Neuronal stem cell (in vitro differentiated cells): ENCODE measurements around the gene SRSF7.
"Not testable (repeated sequence)": the region's sequence is repeated elsewhere in the genome, so short reads cannot be mapped to it uniquely, and the experiment has no call there.

Source experiments
- DNase-seq: peaks from one replicate; pipeline ENCODE4 v3.0.0-alpha.2; 2013; ENCODE audit warnings: low spot score
- H2AFZ ChIP-seq: one replicate; pipeline ENCODE4 v1.6.1; 2013; ENCODE audit warnings: mild to moderate bottlenecking, low read length, inconsistent platforms
- H2AK5ac ChIP-seq: 2 replicates; pipeline ENCODE4 v1.6.1; 2013; ENCODE audit warnings: low read depth, mild to moderate bottlenecking, inconsistent platforms, low read length, moderate library complexity, mixed read lengths
- H2BK120ac ChIP-seq: 2 replicates; pipeline ENCODE4 v1.6.1; 2013; ENCODE audit warnings: low read depth, mild to moderate bottlenecking, inconsistent platforms, low read length, moderate library complexity, mixed read lengths
- H2BK12ac ChIP-seq: one replicate; pipeline ENCODE4 v1.6.1; 2013; ENCODE audit warnings: low read length, inconsistent platforms
- H2BK15ac ChIP-seq: 2 replicates; pipeline ENCODE4 v1.6.1; 2013; ENCODE audit warnings: mild to moderate bottlenecking, low read length, inconsistent platforms, mixed read lengths
- H2BK5ac ChIP-seq: one replicate; pipeline ENCODE4 v1.6.1; 2013; ENCODE audit warnings: inconsistent platforms, mild to moderate bottlenecking, low read length, moderate library complexity
- H3K14ac ChIP-seq: one replicate; pipeline ENCODE4 v1.6.1; 2013; ENCODE audit warnings: low read length, inconsistent platforms
- H3K18ac ChIP-seq: 2 replicates; pipeline ENCODE4 v1.6.1; 2013; ENCODE audit warnings: low read length, inconsistent platforms
- H3K23ac ChIP-seq: 2 replicates; pipeline ENCODE4 v1.6.1; 2013; ENCODE audit warnings: low read depth, mild to moderate bottlenecking, mixed read lengths, low read length, inconsistent platforms; ENCODE audit not compliant: poor library complexity
- H3K27ac ChIP-seq: replicated peaks from 3 replicates; pipeline ENCODE4 v1.5.1; 2013; ENCODE audit warnings: low read length, inconsistent platforms
- H3K27me3 ChIP-seq, 3 experiments: 2 replicates each; pipeline ENCODE4 v1.6.1; 2013; ENCODE audit warnings: low read length in 3 of 3, mild to moderate bottlenecking in 2 of 3, inconsistent platforms in 1 of 3, low read depth in 1 of 3, mixed read lengths in 1 of 3, moderate library complexity in 1 of 3; ENCODE audit not compliant: control insufficient read depth in 3 of 3, insufficient read depth in 3 of 3
- H3K36me3 ChIP-seq, 2 donors: replicated peaks in 1 of 2; 2 replicates each; pipeline ENCODE4 v1.6.1; 2013; ENCODE audit warnings: low read length in 2 of 2; ENCODE audit not compliant: control insufficient read depth in 2 of 2, insufficient read depth in 2 of 2
- H3K4ac ChIP-seq: 2 replicates; pipeline ENCODE4 v1.6.1; 2013; ENCODE audit warnings: inconsistent platforms, mild to moderate bottlenecking, low read length, moderate library complexity
- H3K4me1 ChIP-seq, 2 donors: 1 replicate in 1 of 2; 2 replicates in 1 of 2; pipeline ENCODE4 v1.6.1; 2013; ENCODE audit warnings: low read length in 2 of 2, low read depth in 1 of 2; ENCODE audit not compliant: control insufficient read depth in 2 of 2, insufficient read depth in 1 of 2
- H3K4me2 ChIP-seq: one replicate; pipeline ENCODE4 v1.6.1; 2013; ENCODE audit warnings: mild to moderate bottlenecking, low read length, inconsistent platforms; ENCODE audit not compliant: insufficient read depth, poor library complexity, severe bottlenecking
- H3K4me3 ChIP-seq, 2 donors: 2 replicates each; pipeline ENCODE4 v1.5.1; 2013; ENCODE audit warnings: low read length in 2 of 2, mild to moderate bottlenecking in 2 of 2, inconsistent platforms in 1 of 2, moderate library complexity in 1 of 2
- H3K79me1 ChIP-seq: one replicate; pipeline ENCODE4 v1.6.1; 2013; ENCODE audit warnings: low read depth, mild to moderate bottlenecking, inconsistent platforms, low read length, moderate library complexity
- H3K9ac ChIP-seq: one replicate; pipeline ENCODE4 v1.6.1; 2013; ENCODE audit warnings: mild to moderate bottlenecking, low read depth, low read length, inconsistent platforms; ENCODE audit not compliant: poor library complexity
- H3K9me3 ChIP-seq, 2 donors: replicated peaks in 1 of 2; 2 replicates each; pipeline versions ENCODE3 to v1.6.1; 2013; ENCODE audit warnings: low read length in 2 of 2, mild to moderate bottlenecking in 2 of 2, inconsistent platforms in 1 of 2, low read depth in 1 of 2, mixed read lengths in 1 of 2, moderate library complexity in 1 of 2; ENCODE audit not compliant: control insufficient read depth in 2 of 2, insufficient read depth in 1 of 2
- H4K8ac ChIP-seq: one replicate; pipeline ENCODE4 v1.6.1; 2013; ENCODE audit warnings: low read depth, mild to moderate bottlenecking, inconsistent platforms, low read length, moderate library complexity
- H4K91ac ChIP-seq: one replicate; pipeline ENCODE4 v1.6.1; 2013; ENCODE audit warnings: low read length, low read depth, mild to moderate bottlenecking, inconsistent platforms; ENCODE audit not compliant: poor library complexity
- WGBS, 2 donors: extraction: QIAGEN DNeasy Blood & Tissue Kit; methylation state at CpG; one replicate each; pipeline ENCODE4 v1.1.7; 2013; ENCODE audit warnings: missing lambda C conversion rate in 2 of 2, mixed read lengths in 1 of 2; ENCODE audit not compliant: insufficient read length in 2 of 2, insufficient replicate concordance in 1 of 2; ENCODE audit errors: extremely low coverage in 2 of 2; 5-methylcytosine and 5-hydroxymethylcytosine counted together

The SRSF7 gene

DNA sequence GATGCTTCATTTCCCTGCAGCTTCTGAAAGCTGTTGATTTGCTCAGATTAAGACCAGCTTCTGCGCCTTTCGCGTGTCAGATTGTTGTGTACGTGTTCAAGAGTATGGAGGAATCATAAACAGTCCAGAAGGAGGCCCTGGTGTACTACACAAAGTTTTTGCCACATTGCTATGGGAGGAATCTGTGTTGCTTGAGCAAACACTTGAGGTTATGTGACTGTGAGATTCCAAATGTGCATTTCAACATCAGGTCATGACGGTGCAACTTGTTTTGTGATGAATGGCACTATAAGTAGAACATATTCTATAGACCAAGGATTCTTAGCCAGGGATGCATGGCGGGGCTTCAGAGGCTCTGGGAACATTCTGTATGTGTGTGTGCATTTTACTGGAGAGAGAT lies 35.0 kb downstream of the SRSF7 start:
- H2AK5ac ChIP-seq = no peak overlapping the region
- no peak overlapping the region for H4K8ac ChIP-seq
- no peak for DNase-seq
- H3K79me1 ChIP-seq = no peaks in the 10 kb centered on the region
- H3K4ac ChIP-seq = no peak overlapping the region
- H3K27me3 ChIP-seq = no peaks in the 10 kb centered on the region
- no peak overlapping the region for H3K9ac ChIP-seq
- WGBS, 2 donors = no CpG with 5 or more reads among the region's 6 CpGs
- H3K9me3 ChIP-seq = no peaks in the 10 kb centered on the region
- H3K27ac ChIP-seq = no peak overlapping the region
- no peak overlapping the region for H2BK12ac ChIP-seq
- peaks cover 0 to 4% of the 10 kb centered on the region in 2 donors for H3K36me3 ChIP-seq
- H2BK120ac ChIP-seq = no peak overlapping the region
- no peak overlapping the region for H3K4me2 ChIP-seq
- H3K14ac ChIP-seq = no peak overlapping the region
- H3K4me3 ChIP-seq = no peak overlapping the region
- no peak overlapping the region for H2AFZ ChIP-seq
- H2BK15ac ChIP-seq = no peak overlapping the region
- H4K91ac ChIP-seq = no peak overlapping the region
- no peak overlapping the region for H3K23ac ChIP-seq
- H3K18ac ChIP-seq = no peak overlapping the region
- H3K4me1 ChIP-seq = no peaks in the 10 kb centered on the region
- H2BK5ac ChIP-seq = no peak overlapping the region

DNA sequence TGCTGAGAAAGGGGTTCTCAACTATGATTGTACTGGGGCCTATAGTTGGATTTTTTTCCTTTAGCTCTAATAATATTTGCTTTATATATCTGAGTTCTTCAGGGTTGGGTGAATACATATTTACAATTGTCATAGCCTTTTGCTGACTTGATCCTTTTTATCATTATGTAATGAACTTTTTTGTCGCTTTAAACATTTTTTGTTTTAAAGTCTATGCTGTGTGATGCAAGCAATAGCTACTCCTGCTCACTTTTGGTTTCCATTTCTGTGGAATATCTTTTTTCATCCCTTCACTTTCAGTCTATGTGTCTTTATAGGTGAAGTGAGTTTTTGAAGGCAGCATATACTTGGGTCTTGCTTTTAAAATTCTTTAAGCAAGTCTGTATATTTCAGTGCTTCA lies 36.2 kb downstream of the SRSF7 start:
- not testable (repeated sequence) for H4K91ac ChIP-seq, H3K27ac ChIP-seq, H3K27me3 ChIP-seq, H4K8ac ChIP-seq, H3K4ac ChIP-seq, H3K36me3 ChIP-seq, H2AFZ ChIP-seq, H3K14ac ChIP-seq, H3K23ac ChIP-seq, H2BK120ac ChIP-seq, H3K79me1 ChIP-seq, H2AK5ac ChIP-seq, H2BK12ac ChIP-seq, H3K9me3 ChIP-seq, H3K18ac ChIP-seq, DNase-seq, H2BK5ac ChIP-seq, H3K9ac ChIP-seq, H2BK15ac ChIP-seq, H3K4me3 ChIP-seq, H3K4me1 ChIP-seq, H3K4me2 ChIP-seq
- no CpG with 5 or more reads among the region's 1 CpG for WGBS, 2 donors

DNA sequence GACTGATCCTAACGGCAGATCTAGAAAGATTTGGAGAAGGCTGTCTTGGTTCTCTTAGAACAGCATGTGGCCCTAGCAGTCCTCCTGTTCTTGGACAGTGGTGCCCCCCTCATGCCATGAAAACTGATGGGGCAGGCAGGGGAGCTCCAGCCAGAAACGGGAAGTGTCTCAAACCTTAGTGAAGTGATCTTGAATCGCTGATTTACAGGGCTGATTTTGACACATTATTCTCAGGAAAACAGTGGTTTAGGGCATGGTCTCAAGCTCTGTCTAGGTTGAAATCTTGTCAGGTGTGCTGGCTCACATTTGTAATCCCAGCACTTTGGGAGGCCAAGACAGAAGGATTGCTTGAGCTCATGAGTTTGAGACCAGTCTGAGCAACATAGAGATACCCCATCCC lies 37.8 kb downstream of the SRSF7 start:
- H2BK5ac ChIP-seq = no peak overlapping the region
- H3K23ac ChIP-seq = no peak overlapping the region
- H3K4me2 ChIP-seq = no peak overlapping the region
- H3K27me3 ChIP-seq = no peaks in the 10 kb centered on the region
- no peak overlapping the region for H2BK12ac ChIP-seq
- no peak overlapping the region for H3K18ac ChIP-seq
- no peaks in the 10 kb centered on the region for H3K79me1 ChIP-seq
- no peak overlapping the region for H3K14ac ChIP-seq
- no peak overlapping the region for H2BK15ac ChIP-seq
- H3K4me1 ChIP-seq = peaks cover 0 to 3% of the 10 kb centered on the region in 2 donors
- H3K36me3 ChIP-seq = peaks cover 0 to 4% of the 10 kb centered on the region in 2 donors
- WGBS, 2 donors = no CpG with 5 or more reads among the region's 3 CpGs
- DNase-seq = no peak
- H2BK120ac ChIP-seq = no peak overlapping the region
- H3K9ac ChIP-seq = no peak overlapping the region
- H3K4me3 ChIP-seq = no peak overlapping the region
- no peak overlapping the region for H2AK5ac ChIP-seq
- H3K9me3 ChIP-seq = no peaks in the 10 kb centered on the region
- no peak overlapping the region for H4K8ac ChIP-seq
- no peak overlapping the region for H4K91ac ChIP-seq
- no peak overlapping the region for H3K4ac ChIP-seq
- no peak overlapping the region for H3K27ac ChIP-seq
- no peak overlapping the region for H2AFZ ChIP-seq

DNA sequence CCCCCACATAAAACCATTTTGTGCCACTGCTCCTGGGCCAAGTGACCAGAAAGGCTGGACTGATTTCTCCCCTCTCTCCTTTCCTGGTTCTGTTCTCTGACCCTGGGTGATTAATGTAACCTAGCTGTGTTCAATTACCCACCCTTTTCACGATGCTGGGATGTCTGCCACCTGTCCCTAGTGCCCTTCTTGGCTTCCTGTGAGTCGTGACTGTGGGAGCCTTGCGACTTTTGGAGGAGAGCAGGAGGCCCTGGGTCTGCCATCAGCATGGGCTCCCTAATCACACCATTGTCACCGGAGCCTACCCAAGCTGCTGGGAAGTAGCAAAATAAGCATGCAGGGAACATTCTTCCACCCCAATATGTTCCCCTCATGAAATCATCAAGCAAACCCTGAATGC lies 38.3 kb downstream of the SRSF7 start:
- Histone ChIP-seq H3K9ac (no peak overlapping the region), H3K18ac (no peak overlapping the region), H2BK120ac (no peak overlapping the region), H4K8ac (no peak overlapping the region), H3K23ac (no peak overlapping the region), H3K27me3 (no peaks in the 10 kb centered on the region), H4K91ac (no peak overlapping the region), H3K14ac (no peak overlapping the region), H3K4me2 (no peak overlapping the region), H3K36me3 (peaks cover 0 to 4% of the 10 kb centered on the region in 2 donors), H3K27ac (no peak overlapping the region), H3K79me1 (no peaks in the 10 kb centered on the region), H2AFZ (no peak overlapping the region), H2BK5ac (no peak overlapping the region), H3K4ac (no peak overlapping the region), H2BK12ac (no peak overlapping the region), H3K4me1 (peaks cover 0 to 3% of the 10 kb centered on the region in 2 donors), H3K4me3 (peak overlapping the region in 1 of 2 donors; percentile 52), H3K9me3 (no peaks in the 10 kb centered on the region), H2AK5ac (no peak overlapping the region), H2BK15ac (no peak overlapping the region)
- WGBS, 2 donors = no CpG with 5 or more reads among the region's 4 CpGs
- DNase-seq = no peak
